ENCODE results near the gene SUSD4. TPM values are rescaled to one million over a fixed set of nuclear protein-coding genes. Genes with fewer than 3 reads are reported as not detected.

SUSD4 gene
- polyA plus RNA-seq, 1 of the 3 experiments (the other 2 are of a cell fraction) = 0.31 TPM

DNA sequence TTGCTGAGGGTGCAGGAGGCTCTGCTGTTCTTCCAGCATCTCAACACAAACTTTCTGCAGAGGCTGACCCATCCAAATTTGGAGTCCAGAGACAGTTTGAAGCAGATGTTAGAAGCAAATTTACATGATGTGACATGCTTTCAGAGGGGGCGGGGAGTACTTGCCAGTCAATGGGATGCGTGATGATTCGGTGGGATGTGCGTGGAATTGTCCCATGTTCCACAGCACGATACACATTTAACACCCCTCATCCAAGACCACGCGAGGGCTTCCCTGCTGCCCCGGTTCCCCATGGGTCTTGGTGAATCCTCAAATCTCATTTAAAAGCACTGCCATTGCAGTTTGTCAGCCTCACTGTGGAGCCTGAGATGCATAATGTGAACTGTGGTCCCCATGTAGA is 142.3 kb downstream of the SUSD4 start:
- Histone ChIP-seq H4K20me1 (ENCODE audit: insufficient read depth) (no peaks in the 10 kb centered on the region), H3F3A (replicated peaks; ENCODE audit: insufficient read depth) (no peaks in the 10 kb centered on the region), H3K4me3 (ENCODE audit: low read depth in 2 of 2, low read length in 1 of 2) (no peak overlapping the region), H3K9me3 (no peaks in the 10 kb centered on the region), H3K9me2 (no peaks in the 10 kb centered on the region), H3K36me3 (replicated peaks in 1 of 2; ENCODE audit: control insufficient read depth in 1 of 2, insufficient read depth in 2 of 2, low read length in 1 of 2) (no peaks in the 10 kb centered on the region), H3K4me1 (ENCODE audit: control insufficient read depth in 1 of 2, insufficient read depth in 2 of 2, low read depth in 1 of 2, low read length in 1 of 2) (peaks cover 0 to 3% of the 10 kb centered on the region in 2 experiments; a peak in 1 of 4 replicates), H3K27ac (ENCODE audit: low read depth in 2 of 2, low read length in 1 of 2) (no peak overlapping the region), H3K4me2 (no peak overlapping the region), H3K9ac (no peak overlapping the region), H3K79me2 (ENCODE audit: insufficient read depth) (no peaks in the 10 kb centered on the region), H3K27me3 (ENCODE audit: insufficient read depth) (peaks cover 5% of the 10 kb centered on the region; the same call in 1 of the 2 replicates), H2AFZ (ENCODE audit: low read depth) (no peak overlapping the region)
- ChIA-PET POLR2A (no interaction called here), CTCF (interaction anchor here (1.9 kb wide), 1 partner anchor 88 kb away, joined by 7 read pairs; no protein-coding TSS in a partner anchor)
- TF ChIP-seq TEAD4 (IDR thresholded peaks at IDR 0.05; ENCODE audit: borderline replicate concordance, insufficient read depth) (no peak), FOXM1 (IDR thresholded peaks at IDR 0.05; ENCODE audit: low read depth) (no peak), NFIC (IDR thresholded peaks at IDR 0.05; ENCODE audit: borderline replicate concordance) (no peak), FOXJ3 (CRISPR knock-in tag; IDR thresholded peaks at IDR 0.05) (no peak), YY1 (IDR thresholded peaks at IDR 0.05; ENCODE audit: low read depth) (no peak), RAD21 (IDR thresholded peaks at IDR 0.05; ENCODE audit: low read length) (no peak), GATA2 (CRISPR knock-in tag; IDR thresholded peaks at IDR 0.05) (no peak), CTCF (IDR thresholded peaks at IDR 0.05) (no peak), CHD2 (IDR thresholded peaks at IDR 0.05; ENCODE audit: low read length, partially characterized antibody) (no peak)
- TF ChIP-seq, protein P1, sequence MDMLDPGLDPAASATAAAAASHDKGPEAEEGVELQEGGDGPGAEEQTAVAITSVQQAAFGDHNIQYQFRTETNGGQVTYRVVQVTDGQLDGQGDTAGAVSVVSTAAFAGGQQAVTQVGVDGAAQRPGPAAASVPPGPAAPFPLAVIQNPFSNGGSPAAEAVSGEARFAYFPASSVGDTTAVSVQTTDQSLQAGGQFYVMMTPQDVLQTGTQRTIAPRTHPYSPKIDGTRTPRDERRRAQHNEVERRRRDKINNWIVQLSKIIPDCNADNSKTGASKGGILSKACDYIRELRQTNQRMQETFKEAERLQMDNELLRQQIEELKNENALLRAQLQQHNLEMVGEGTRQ (IDR thresholded peaks at IDR 0.05; ENCODE audit: borderline replicate concordance, low read depth, low read length) = no peak
- 80% methylated on average over 5 of the region's 8 CpGs for WGBS (ENCODE audit: low lambda C conversion rate)
- DNase-seq = no peak

DNA sequence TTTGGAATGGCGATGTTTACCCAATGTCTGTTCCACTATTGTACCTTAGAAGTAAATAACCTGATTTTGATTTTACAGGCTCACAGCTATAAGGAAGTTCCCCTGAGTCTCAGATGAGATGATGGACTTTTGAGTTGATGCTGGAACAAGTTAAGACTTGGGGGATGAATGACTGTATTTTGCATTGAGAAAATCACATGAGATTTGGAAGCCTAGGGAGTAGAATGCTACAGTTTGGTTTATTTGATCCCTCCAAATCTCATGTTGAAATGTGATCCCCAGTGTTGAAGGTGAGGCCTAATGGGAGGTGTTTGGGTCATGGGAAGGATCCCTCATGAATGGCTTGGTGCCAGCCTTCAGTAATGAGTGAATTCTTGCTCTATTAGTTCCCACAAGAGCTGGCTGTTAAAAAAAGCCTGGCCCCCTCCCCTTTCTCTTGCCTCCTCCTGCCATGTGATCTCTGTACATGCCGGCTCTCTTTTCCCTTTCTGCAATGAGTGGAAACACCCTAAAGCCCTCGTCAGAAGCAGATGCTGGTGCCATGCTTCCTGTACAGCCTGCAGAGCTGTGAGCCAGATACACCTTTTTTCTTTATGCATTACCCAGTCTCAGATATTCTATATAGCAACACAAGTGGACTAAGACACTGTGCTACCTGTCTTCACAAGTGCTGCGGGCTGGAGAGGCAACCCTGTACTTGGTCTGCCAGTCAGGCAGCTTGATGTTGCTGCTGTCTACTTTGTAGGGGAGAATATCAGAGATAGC is 143.9 kb downstream of the SUSD4 start:
- ChIA-PET CTCF (interaction anchor here (1.9 kb wide), 1 partner anchor 86 kb away, joined by 7 read pairs; no protein-coding TSS in a partner anchor), POLR2A (no interaction called here)
- no peaks in the 10 kb centered on the region for H3K9me2 ChIP-seq
- peaks cover 9% of the 10 kb centered on the region; the same call in 1 of the 2 replicates for H3K27me3 ChIP-seq (ENCODE audit: insufficient read depth)
- no peak overlapping the region for H3K4me3 ChIP-seq (ENCODE audit: low read depth in 2 of 2, low read length in 1 of 2)
- TF ChIP-seq, protein P2, sequence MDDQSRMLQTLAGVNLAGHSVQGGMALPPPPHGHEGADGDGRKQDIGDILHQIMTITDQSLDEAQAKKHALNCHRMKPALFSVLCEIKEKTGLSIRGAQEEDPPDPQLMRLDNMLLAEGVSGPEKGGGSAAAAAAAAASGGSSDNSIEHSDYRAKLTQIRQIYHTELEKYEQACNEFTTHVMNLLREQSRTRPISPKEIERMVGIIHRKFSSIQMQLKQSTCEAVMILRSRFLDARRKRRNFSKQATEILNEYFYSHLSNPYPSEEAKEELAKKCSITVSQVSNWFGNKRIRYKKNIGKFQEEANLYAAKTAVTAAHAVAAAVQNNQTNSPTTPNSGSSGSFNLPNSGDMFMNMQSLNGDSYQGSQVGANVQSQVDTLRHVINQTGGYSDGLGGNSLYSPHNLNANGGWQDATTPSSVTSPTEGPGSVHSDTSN (IDR thresholded peaks at IDR 0.05) = no peak
- TF ChIP-seq SMC3 (IDR thresholded peaks at IDR 0.05; ENCODE audit: low read depth, low read length) (no peak), RCOR1 (IDR thresholded peaks at IDR 0.05; ENCODE audit: low read length) (no peak), TEAD4 (IDR thresholded peaks at IDR 0.05; ENCODE audit: borderline replicate concordance, insufficient read depth) (no peak), FOSL2 (IDR thresholded peaks at IDR 0.05; ENCODE audit: borderline replicate concordance, low read depth) (no peak), FOXM1 (IDR thresholded peaks at IDR 0.05; ENCODE audit: low read depth) (no peak), GABPA (IDR thresholded peaks at IDR 0.05; ENCODE audit: low read depth) (no peak), SIN3A (IDR thresholded peaks at IDR 0.05; ENCODE audit: borderline replicate concordance, low read depth, low read length) (no peak), RFX5 (IDR thresholded peaks at IDR 0.05; ENCODE audit: low read length) (no peak), RXRA (IDR thresholded peaks at IDR 0.05; ENCODE audit: borderline replicate concordance, low read depth) (no peak)
- TF ChIP-seq, protein P3, sequence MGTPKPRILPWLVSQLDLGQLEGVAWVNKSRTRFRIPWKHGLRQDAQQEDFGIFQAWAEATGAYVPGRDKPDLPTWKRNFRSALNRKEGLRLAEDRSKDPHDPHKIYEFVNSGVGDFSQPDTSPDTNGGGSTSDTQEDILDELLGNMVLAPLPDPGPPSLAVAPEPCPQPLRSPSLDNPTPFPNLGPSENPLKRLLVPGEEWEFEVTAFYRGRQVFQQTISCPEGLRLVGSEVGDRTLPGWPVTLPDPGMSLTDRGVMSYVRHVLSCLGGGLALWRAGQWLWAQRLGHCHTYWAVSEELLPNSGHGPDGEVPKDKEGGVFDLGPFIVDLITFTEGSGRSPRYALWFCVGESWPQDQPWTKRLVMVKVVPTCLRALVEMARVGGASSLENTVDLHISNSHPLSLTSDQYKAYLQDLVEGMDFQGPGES (IDR thresholded peaks at IDR 0.05; ENCODE audit: low read depth, low read length) = no peak
- H3K36me3 ChIP-seq (replicated peaks in 1 of 2; ENCODE audit: control insufficient read depth in 1 of 2, insufficient read depth in 2 of 2, low read length in 1 of 2) = no peaks in the 10 kb centered on the region
- H3K9me3 ChIP-seq = no peaks in the 10 kb centered on the region
- peaks cover 0 to 7% of the 10 kb centered on the region in 2 experiments; a peak in 1 of 4 replicates for H3K4me1 ChIP-seq (ENCODE audit: control insufficient read depth in 1 of 2, insufficient read depth in 2 of 2, low read depth in 1 of 2, low read length in 1 of 2)
- H3K4me2 ChIP-seq = no peak overlapping the region
- no peak overlapping the region for H3K27ac ChIP-seq (ENCODE audit: low read depth in 2 of 2, low read length in 1 of 2)
- H3K9ac ChIP-seq = no peak overlapping the region
- WGBS (ENCODE audit: low lambda C conversion rate) = 34% methylated on average over 4 of the region's 4 CpGs
- no peak overlapping the region for H2AFZ ChIP-seq (ENCODE audit: low read depth)
- no peak for DNase-seq
- H4K20me1 ChIP-seq (ENCODE audit: insufficient read depth) = no peaks in the 10 kb centered on the region
- H3K79me2 ChIP-seq (ENCODE audit: insufficient read depth) = no peaks in the 10 kb centered on the region
- no peaks in the 10 kb centered on the region for H3F3A ChIP-seq (replicated peaks; ENCODE audit: insufficient read depth)

Data from SK-N-SH (cell line).